AG10803 (cell line): Measurements from ENCODE around the gene SAMD14.
A peak's percentile ranks its signal among the peaks of the same experiment; 100 is the strongest.

Source experiments
- DNase-seq: peaks from one replicate; pipeline ENCODE4 v3.0.0; 2010; ENCODE audit warnings: low read depth
- H3K4me3 ChIP-seq: 2 replicates; pipeline ENCODE4 v1.5.1; 2011; ENCODE audit warnings: mild to moderate bottlenecking, low read length, control low read depth
- TF ChIP-seq, protein P1 (sequence below): conservative IDR thresholded peaks from 2 replicates; pipeline ENCODE4 v1.5.1; 2011; ENCODE audit warnings: mild to moderate bottlenecking, low read length, control low read depth, inconsistent platforms

The SAMD14 gene

DNA sequence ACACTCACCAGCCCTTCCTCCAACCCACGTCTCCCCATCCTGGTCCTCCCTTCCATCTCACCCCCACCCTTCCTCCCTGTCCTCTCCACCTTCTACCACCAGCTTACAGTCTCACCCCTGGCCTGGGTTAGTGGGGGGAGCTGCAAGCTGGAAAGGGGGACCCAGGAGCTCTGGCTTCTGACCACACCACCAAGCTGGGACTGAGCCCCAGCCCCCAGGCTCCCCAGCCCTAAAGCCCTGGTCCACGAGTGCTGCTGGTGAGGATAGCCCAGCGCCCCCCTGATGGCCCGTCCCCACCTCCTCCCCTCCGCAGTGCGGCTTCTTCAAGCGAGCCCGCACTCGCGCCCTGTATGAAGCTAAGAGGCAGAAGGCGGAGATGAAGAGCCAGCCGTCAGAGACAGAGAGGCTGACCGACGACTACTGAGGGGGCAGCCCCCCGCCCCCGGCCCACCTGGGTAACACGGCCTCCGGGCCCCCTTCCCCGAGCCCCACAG lies 42.0 kb downstream of the SAMD14 start:
- DNase-seq = no peak

DNA sequence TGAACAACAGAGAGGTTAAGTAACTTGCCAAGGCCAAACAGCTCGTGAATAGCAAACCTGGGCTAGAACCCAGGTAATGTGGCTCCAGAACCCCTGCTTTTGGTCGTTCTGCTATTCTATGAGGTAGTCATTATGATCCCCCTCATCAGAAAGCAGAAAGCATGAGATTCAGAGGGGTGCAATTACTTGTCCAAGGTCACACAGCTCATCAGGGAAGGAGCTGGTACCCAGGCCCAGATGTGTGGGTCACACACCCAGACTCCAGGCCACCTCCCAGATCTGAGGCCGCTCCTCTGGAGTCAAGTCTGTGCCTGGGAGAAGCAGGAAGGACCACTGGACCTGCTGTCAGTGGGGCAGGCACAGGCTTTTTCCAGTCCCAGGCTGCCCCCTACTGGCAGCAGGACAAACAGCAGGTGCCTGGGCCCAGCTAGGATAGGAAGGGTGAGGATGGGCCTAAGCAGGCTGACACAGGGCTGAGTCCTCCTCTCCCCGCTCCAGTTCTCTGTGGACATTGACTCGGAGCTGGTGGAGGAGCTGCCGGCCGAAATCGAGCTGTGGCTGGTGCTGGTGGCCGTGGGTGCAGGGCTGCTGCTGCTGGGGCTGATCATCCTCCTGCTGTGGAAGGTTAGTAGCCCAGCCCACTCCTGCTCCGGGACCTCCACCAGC lies 42.6 kb downstream of the SAMD14 start:
- no peak overlapping the region for H3K4me3 ChIP-seq
- TF ChIP-seq, protein P1, sequence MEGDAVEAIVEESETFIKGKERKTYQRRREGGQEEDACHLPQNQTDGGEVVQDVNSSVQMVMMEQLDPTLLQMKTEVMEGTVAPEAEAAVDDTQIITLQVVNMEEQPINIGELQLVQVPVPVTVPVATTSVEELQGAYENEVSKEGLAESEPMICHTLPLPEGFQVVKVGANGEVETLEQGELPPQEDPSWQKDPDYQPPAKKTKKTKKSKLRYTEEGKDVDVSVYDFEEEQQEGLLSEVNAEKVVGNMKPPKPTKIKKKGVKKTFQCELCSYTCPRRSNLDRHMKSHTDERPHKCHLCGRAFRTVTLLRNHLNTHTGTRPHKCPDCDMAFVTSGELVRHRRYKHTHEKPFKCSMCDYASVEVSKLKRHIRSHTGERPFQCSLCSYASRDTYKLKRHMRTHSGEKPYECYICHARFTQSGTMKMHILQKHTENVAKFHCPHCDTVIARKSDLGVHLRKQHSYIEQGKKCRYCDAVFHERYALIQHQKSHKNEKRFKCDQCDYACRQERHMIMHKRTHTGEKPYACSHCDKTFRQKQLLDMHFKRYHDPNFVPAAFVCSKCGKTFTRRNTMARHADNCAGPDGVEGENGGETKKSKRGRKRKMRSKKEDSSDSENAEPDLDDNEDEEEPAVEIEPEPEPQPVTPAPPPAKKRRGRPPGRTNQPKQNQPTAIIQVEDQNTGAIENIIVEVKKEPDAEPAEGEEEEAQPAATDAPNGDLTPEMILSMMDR = peak; percentile 85
- DNase-seq = peak; percentile 69

More for the DNA sequence above, 42.0 kb downstream of the SAMD14 start:
- no peak overlapping the region for H3K4me3 ChIP-seq
- TF ChIP-seq, protein P1 = no peak

DNA sequence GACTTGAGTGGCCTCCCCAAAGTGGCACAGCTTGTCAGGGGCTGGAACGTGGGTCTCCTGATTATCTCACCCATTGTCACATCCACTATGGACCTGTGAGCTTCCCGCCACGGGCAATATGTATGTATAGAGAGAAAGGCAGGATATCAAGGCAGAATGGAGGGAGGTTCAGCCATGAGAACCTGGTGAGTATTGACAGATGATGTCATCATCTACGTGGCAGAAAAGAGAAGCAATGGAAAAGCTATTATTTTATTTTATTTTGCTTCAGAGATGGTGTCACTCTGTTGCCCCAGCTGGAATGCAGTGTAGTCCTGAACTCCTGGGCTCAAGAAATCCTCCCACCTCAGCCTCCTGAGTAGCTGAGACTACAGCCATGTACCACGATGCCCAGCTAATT lies 48.2 kb downstream of the SAMD14 start:
- DNase-seq = no peak
- TF ChIP-seq, protein P1 = no peak
- H3K4me3 ChIP-seq = no peak overlapping the region

DNA sequence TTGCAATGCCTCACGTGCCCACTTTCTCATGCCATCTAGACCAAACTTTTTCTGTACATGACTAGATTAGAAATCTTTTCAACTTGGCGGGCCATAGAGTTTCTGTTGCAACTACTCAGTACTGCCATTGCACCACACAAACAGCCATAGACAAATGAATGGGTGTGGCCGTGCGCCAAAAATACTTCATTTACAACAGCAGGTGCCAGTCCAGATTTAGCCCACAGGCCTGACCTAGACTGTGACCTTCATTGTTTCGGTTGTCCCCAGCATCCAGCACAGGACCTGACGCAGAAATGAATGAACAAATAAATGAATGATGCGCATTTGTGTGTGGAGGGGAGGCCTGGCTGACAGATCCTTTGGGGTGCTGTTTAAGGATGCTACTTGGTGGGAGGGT lies 49.1 kb downstream of the SAMD14 start:
- TF ChIP-seq, protein P1 = no peak
- no peak overlapping the region for H3K4me3 ChIP-seq
- DNase-seq = no peak

DNA sequence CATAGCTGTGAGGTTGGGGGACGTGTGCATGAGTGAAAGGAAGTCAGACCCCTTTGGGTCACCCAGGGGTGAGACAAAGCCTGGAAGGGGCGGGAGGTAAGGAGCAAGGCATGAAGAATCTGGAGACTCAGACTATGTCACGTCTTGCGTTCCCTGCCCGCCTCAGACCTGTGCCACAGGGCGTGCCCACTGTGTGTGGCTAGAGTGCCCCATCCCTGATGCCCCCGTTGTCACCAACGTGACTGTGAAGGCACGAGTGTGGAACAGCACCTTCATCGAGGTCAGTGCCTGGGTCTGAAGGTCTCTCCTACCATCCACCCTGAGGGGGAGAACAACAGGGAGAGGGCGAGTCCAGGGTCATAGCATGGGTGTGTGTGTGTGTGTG lies 49.9 kb downstream of the SAMD14 start:
- no peak overlapping the region for H3K4me3 ChIP-seq
- TF ChIP-seq, protein P1 = no peak
- no peak for DNase-seq

DNA sequence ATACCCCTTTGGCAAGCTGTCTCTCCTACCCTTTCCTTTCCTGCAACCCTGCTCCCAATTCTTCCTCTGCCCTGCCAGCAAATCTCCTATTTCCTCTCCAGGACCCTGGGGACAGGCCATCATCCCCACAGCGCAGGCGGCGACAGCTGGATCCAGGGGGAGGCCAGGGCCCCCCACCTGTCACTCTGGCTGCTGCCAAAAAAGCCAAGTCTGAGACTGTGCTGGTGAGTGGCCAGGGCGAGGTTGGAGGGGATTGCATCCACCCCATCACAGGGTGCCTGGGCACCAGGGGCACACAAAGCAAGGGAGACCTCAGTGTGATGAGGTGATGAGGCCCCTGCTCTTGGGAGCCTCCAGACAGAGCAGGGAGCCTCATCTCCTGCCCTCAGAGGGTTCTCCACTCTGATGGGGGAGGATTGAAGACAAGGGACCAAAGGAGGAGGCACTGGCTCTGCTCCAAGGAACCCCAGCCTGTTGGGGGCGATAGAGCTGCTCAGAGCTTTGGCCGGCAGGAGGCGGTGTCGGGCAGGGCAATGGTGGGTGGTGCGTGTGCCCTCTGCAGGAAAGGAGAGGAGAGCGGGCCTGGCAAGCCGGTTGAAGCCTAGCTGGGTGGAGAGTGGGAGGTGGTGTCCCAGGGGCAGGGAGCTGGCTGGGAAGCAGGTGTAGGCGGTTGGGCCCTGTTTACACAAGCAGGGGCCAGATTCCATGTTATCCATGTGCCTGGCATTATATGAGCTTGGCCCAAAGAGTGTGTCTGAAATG lies 50.4 kb downstream of the SAMD14 start:
- no peak overlapping the region for H3K4me3 ChIP-seq
- peak; percentile 49 for DNase-seq
- TF ChIP-seq, protein P1 = peak; percentile 68

DNA sequence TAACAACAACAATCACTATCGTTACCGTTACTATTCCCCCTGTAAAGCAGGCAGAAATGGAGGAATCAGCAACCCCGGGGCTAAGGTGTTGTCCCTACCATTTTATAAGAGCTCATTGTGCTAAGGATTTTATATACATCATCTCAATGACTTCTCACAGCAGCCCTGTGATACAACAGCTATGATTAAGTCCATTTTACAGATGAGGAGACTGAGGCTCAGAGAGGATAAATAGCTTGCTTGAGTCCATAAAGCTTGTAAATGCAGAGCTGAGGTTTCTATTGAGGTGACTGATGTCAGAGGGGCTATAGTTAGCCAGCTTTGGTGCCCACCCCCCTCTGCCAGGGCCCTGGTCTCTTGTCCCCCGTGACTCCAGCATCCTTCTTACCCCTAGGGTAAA lies 51.5 kb downstream of the SAMD14 start:
- no peak overlapping the region for H3K4me3 ChIP-seq
- TF ChIP-seq, protein P1 = no peak
- DNase-seq = no peak
